SK-N-SH (cell line): ENCODE results near the gene STK11IP. TPM values are rescaled to one million over a fixed set of nuclear protein-coding genes. Genes with fewer than 3 reads are reported as not detected.
A peak's percentile ranks its signal among the peaks of the same experiment; 100 is the strongest.

Source experiments
- CTCF ChIA-PET: fragments of 300-600, 350-600 bp; formaldehyde crosslinking; extraction: SDS; loops from one replicate; lab custom pipeline; 2021; lab: Yijun Ruan, JAX
- POLR2A ChIA-PET: fragments of 350-600 bp; sonication (Branson Sonifier 250); formaldehyde crosslinking; extraction: SDS; loops from one replicate; lab custom pipeline; 2020; ENCODE audit warnings: antibody characterized with exemption, inconsistent platforms; lab: Yijun Ruan, JAX
- DNase-seq: peaks from one replicate; pipeline ENCODE4 v3.0.0; 2012
- H2AFZ ChIP-seq: fragments of 200-600 bp; sonication (generic); 2 replicates; pipeline ENCODE4 v1.8.1; 2016; ENCODE audit warnings: antibody characterized with exemption, mild to moderate bottlenecking, low read depth
- H3F3A ChIP-seq: fragments of 200-600 bp; sonication (generic); replicated peaks from 2 replicates; pipeline ENCODE3; 2016; ENCODE audit warnings: antibody characterized with exemption, mild to moderate bottlenecking; ENCODE audit not compliant: insufficient read depth
- H3K27ac ChIP-seq, 2 experiments: fragments of 200-500 bp in 1 of 2; fragments of 200-600 bp in 1 of 2; sonication (Bioruptor generic) in 1 of 2; sonication (generic), shearing (Covaris generic) in 1 of 2; 2 replicates each; pipeline versions ENCODE4 v1.5.1 to v1.6.1; 2014 to 2016; ENCODE audit warnings: low read depth in 2 of 2, inconsistent platforms in 1 of 2, low read length in 1 of 2, mild to moderate bottlenecking in 1 of 2, mixed read lengths in 1 of 2
- H3K27me3 ChIP-seq: fragments of 200-600 bp; sonication (generic), shearing (Covaris generic); 2 replicates; pipeline ENCODE4 v1.6.1; 2016; ENCODE audit warnings: mixed run types; ENCODE audit not compliant: insufficient read depth
- H3K36me3 ChIP-seq, 2 experiments: fragments of 200-500 bp in 1 of 2; fragments of 200-600 bp in 1 of 2; sonication (Bioruptor generic) in 1 of 2; sonication (generic) in 1 of 2; replicated peaks in 1 of 2; 2 replicates each; pipeline versions ENCODE3 to v1.5.1; 2014 to 2016; ENCODE audit warnings: low read length in 1 of 2, mild to moderate bottlenecking in 1 of 2; ENCODE audit not compliant: insufficient read depth in 2 of 2, control insufficient read depth in 1 of 2
- H3K4me1 ChIP-seq, 2 experiments: fragments of 200-500 bp in 1 of 2; fragments of 200-600 bp in 1 of 2; sonication (Bioruptor generic) in 1 of 2; sonication (generic), shearing (Covaris generic) in 1 of 2; 2 replicates each; pipeline versions ENCODE4 v1.5.1 to v1.6.1; 2014 to 2016; ENCODE audit warnings: low read depth in 1 of 2, low read length in 1 of 2, mixed run types in 1 of 2; ENCODE audit not compliant: insufficient read depth in 2 of 2, control insufficient read depth in 1 of 2
- H3K4me2 ChIP-seq: fragments of 200-600 bp; sonication (generic), shearing (Covaris generic); 2 replicates; pipeline ENCODE4 v1.6.1; 2017; ENCODE audit warnings: mixed run types
- H3K4me3 ChIP-seq, 2 experiments: fragments of 200-500 bp in 1 of 2; fragments of 200-600 bp in 1 of 2; sonication (Bioruptor generic) in 1 of 2; sonication (generic), shearing (Covaris generic) in 1 of 2; 2 replicates each; pipeline versions ENCODE4 v1.5.1 to v1.8.1; 2014 to 2016; ENCODE audit warnings: low read depth in 2 of 2, inconsistent platforms in 1 of 2, low read length in 1 of 2, mild to moderate bottlenecking in 1 of 2, mixed read lengths in 1 of 2, moderate library complexity in 1 of 2
- H3K79me2 ChIP-seq: fragments of 200-600 bp; sonication (generic); 2 replicates; pipeline ENCODE4 v1.8.1; 2017; ENCODE audit warnings: mild to moderate bottlenecking; ENCODE audit not compliant: insufficient read depth
- H3K9ac ChIP-seq: fragments of 200-600 bp; sonication (generic); 2 replicates; pipeline ENCODE4 v1.6.1; 2017; ENCODE audit warnings: mixed run types
- H3K9me2 ChIP-seq: fragments of 200-600 bp; sonication (generic); 2 replicates; pipeline ENCODE4 v1.6.1; 2017; ENCODE audit warnings: mixed run types
- H3K9me3 ChIP-seq: fragments of 200-600 bp; sonication (generic); 2 replicates; pipeline ENCODE4 v1.6.1; 2017; ENCODE audit warnings: mixed run types, mild to moderate bottlenecking, moderate library complexity
- H4K20me1 ChIP-seq: fragments of 200-600 bp; sonication (generic); 2 replicates; pipeline ENCODE4 v1.6.1; 2017; ENCODE audit warnings: mild to moderate bottlenecking, mixed run types; ENCODE audit not compliant: insufficient read depth
- CHD2 ChIP-seq: fragments of 150-350 bp; IDR thresholded peaks from 2 replicates; pipeline ENCODE4 v1.6.1; 2018; ENCODE audit warnings: low read length; ENCODE audit not compliant: partially characterized antibody
- CTCF ChIP-seq: fragments of 200-600 bp; sonication (generic); IDR thresholded peaks from 2 replicates; pipeline ENCODE4 v1.6.1; 2017; ENCODE audit warnings: antibody characterized with exemption, mild to moderate bottlenecking, moderate library complexity
- ELF1 ChIP-seq: IDR thresholded peaks from 2 replicates; pipeline ENCODE4 v1.4.0; 2012
- EP300 ChIP-seq, 2 experiments: IDR thresholded peaks; 2 replicates each; pipeline versions ENCODE4 v1.4.0 to v1.6.1; 2012; ENCODE audit warnings: borderline replicate concordance in 1 of 2, low read depth in 1 of 2, low read length in 1 of 2
- FOSL2 ChIP-seq: IDR thresholded peaks from 2 replicates; pipeline ENCODE4 v1.4.0; 2012; ENCODE audit warnings: low read depth, mild to moderate bottlenecking, moderate library complexity, borderline replicate concordance
- FOXM1 ChIP-seq: IDR thresholded peaks from 2 replicates; pipeline ENCODE4 v1.4.0; 2012; ENCODE audit warnings: low read depth, mild to moderate bottlenecking
- GABPA ChIP-seq: IDR thresholded peaks from 2 replicates; pipeline ENCODE4 v1.4.0; 2012; ENCODE audit warnings: low read depth, mild to moderate bottlenecking
- JUND ChIP-seq: IDR thresholded peaks from 2 replicates; pipeline ENCODE4 v1.4.0; 2012
- MXI1 ChIP-seq: IDR thresholded peaks from 2 replicates; pipeline ENCODE4 v1.6.1; 2012; ENCODE audit warnings: mild to moderate bottlenecking, low read depth, low read length, improper control_type of control experiment
- NFIC ChIP-seq: IDR thresholded peaks from 2 replicates; pipeline ENCODE4 v1.4.0; 2012; ENCODE audit warnings: borderline replicate concordance
- POLR2AphosphoS5 ChIP-seq: IDR thresholded peaks from 2 replicates; pipeline ENCODE4 v1.6.1; 2012; ENCODE audit warnings: low read depth, low read length
- RAD21 ChIP-seq: IDR thresholded peaks from 2 replicates; pipeline ENCODE4 v1.6.1; 2012; ENCODE audit warnings: mild to moderate bottlenecking, low read length
- RCOR1 ChIP-seq: fragments of 150-350 bp; IDR thresholded peaks from 2 replicates; pipeline ENCODE4 v1.6.1; 2017; ENCODE audit warnings: antibody characterized with exemption, low read length
- SIN3A ChIP-seq: IDR thresholded peaks from 2 replicates; pipeline ENCODE4 v1.6.1; 2012; ENCODE audit warnings: low read depth, mild to moderate bottlenecking, low read length, moderate library complexity, borderline replicate concordance
- SMC3 ChIP-seq: IDR thresholded peaks from 2 replicates; pipeline ENCODE4 v1.6.1; 2012; ENCODE audit warnings: low read depth, low read length, improper control_type of control experiment
- TAF1 ChIP-seq: IDR thresholded peaks from 2 replicates; pipeline ENCODE4 v1.6.1; 2012; ENCODE audit warnings: low read depth, mild to moderate bottlenecking, low read length, moderate library complexity, borderline replicate concordance
- USF1 ChIP-seq: IDR thresholded peaks from 2 replicates; pipeline ENCODE4 v1.4.0; 2012; ENCODE audit warnings: low read depth, borderline replicate concordance
- USF2 ChIP-seq: fragments of 150-350 bp; IDR thresholded peaks from 2 replicates; pipeline ENCODE4 v1.6.1; 2017; ENCODE audit warnings: antibody characterized with exemption, low read length, low read depth, borderline replicate concordance
- YY1 ChIP-seq: IDR thresholded peaks from 2 replicates; pipeline ENCODE4 v1.4.0; 2012; ENCODE audit warnings: low read depth, mild to moderate bottlenecking
- WGBS: methylation state at CpG from one replicate; pipeline ENCODE4 v1.1.6; 2017; ENCODE audit warnings: low lambda C conversion rate; 5-methylcytosine and 5-hydroxymethylcytosine counted together
- polyA plus RNA-seq, 3 experiments: library from polyadenylated mRNA; depleted of rRNA; stranded (reverse); fragments of >200 nt; gene quantifications; 2 replicates each; pipeline ENCODE4 v1.2.3, GENCODE V29; 2012
- TF ChIP-seq, protein P1 (sequence below): IDR thresholded peaks from 2 replicates; pipeline ENCODE4 v1.4.0; 2012; ENCODE audit warnings: low read depth
- TF ChIP-seq, protein P2 (sequence below): IDR thresholded peaks from 2 replicates; pipeline ENCODE4; 2012

STK11IP gene
- polyA plus RNA-seq, 1 of the 3 experiments (the other 2 are of a cell fraction) = 22.9 TPM

- no peaks in the 10 kb centered on the region for H3K4me1 ChIP-seq
- no peaks in the 10 kb centered on the region for H3K79me2 ChIP-seq
- no peaks in the 10 kb centered on the region for H3F3A ChIP-seq
- no peak overlapping the region for H3K9ac ChIP-seq
- CTCF ChIA-PET = interaction anchor here (1.0 to 1.6 kb wide), 8 partner anchors 9 to 89 kb away, joined by 3 to 7 read pairs (median 4); partner anchors contain the start of gene STK11IP
- H4K20me1 ChIP-seq = no peaks in the 10 kb centered on the region
- POLR2A ChIA-PET = no interaction called here
- H3K36me3 ChIP-seq = peaks cover 0 to 14% of the 10 kb centered on the region in 2 experiments
- H3K4me3 ChIP-seq = no peak overlapping the region
- H3K27me3 ChIP-seq = no peaks in the 10 kb centered on the region
- H3K9me2 ChIP-seq = no peaks in the 10 kb centered on the region
- H3K27ac ChIP-seq = no peak overlapping the region
- H3K4me2 ChIP-seq = no peak overlapping the region
- TF ChIP-seq, protein P1, sequence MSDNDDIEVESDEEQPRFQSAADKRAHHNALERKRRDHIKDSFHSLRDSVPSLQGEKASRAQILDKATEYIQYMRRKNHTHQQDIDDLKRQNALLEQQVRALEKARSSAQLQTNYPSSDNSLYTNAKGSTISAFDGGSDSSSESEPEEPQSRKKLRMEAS = no peak
- peak; percentile 47 for TF ChIP-seq RAD21
- TF ChIP-seq, all 33 proteins: peak for 1
- Histone ChIP-seq H2AFZ (no peak overlapping the region), H3K9me3 (no peaks in the 10 kb centered on the region)
- DNase-seq = no peak
- WGBS = 77% methylated on average over 4 of the region's 4 CpGs
These were observed 21.6 kb downstream of the STK11IP start for GRCh38 chr2:219619235-219619634.

GRCh38 chr2:219620546-219620945 is 22.9 kb downstream of the STK11IP start:
- H2AFZ ChIP-seq = no peak overlapping the region
- no peaks in the 10 kb centered on the region for H3K9me3 ChIP-seq
- CTCF ChIA-PET = interaction anchor here (0.6 to 1.6 kb wide), 6 partner anchors 8 to 91 kb away, joined by 3 to 4 read pairs (median 3); no protein-coding TSS in a partner anchor
- no peaks in the 10 kb centered on the region for H3K9me2 ChIP-seq
- no peak overlapping the region for H3K4me3 ChIP-seq
- H3K36me3 ChIP-seq = peaks cover 0 to 4% of the 10 kb centered on the region in 2 experiments
- H4K20me1 ChIP-seq = no peaks in the 10 kb centered on the region
- no peak overlapping the region for H3K9ac ChIP-seq
- no peaks in the 10 kb centered on the region for H3K27me3 ChIP-seq
- no peak overlapping the region for H3K4me2 ChIP-seq
- no peaks in the 10 kb centered on the region for H3K79me2 ChIP-seq
- H3K27ac ChIP-seq = no peak overlapping the region
- no peaks in the 10 kb centered on the region for H3K4me1 ChIP-seq
- no peaks in the 10 kb centered on the region for H3F3A ChIP-seq
- POLR2A ChIA-PET = no interaction called here
- WGBS = 78% methylated on average over 6 of the region's 6 CpGs
- DNase-seq = no peak
- TF ChIP-seq FOXM1 (no peak), TAF1 (no peak), SMC3 (no peak), MXI1 (no peak), POLR2AphosphoS5 (no peak), USF1 (no peak), ELF1 (no peak), FOSL2 (no peak), RCOR1 (no peak), NFIC (no peak), GABPA (no peak), CHD2 (no peak), EP300 (IDR thresholded peaks at IDR 0.05; ENCODE audit: borderline replicate concordance in 1 of 2, low read depth in 1 of 2, low read length in 1 of 2) (no peak), USF2 (no peak), YY1 (no peak), JUND (no peak), SIN3A (no peak), CTCF (no peak)
- TF ChIP-seq, protein P1 = no peak
- TF ChIP-seq, protein P2, sequence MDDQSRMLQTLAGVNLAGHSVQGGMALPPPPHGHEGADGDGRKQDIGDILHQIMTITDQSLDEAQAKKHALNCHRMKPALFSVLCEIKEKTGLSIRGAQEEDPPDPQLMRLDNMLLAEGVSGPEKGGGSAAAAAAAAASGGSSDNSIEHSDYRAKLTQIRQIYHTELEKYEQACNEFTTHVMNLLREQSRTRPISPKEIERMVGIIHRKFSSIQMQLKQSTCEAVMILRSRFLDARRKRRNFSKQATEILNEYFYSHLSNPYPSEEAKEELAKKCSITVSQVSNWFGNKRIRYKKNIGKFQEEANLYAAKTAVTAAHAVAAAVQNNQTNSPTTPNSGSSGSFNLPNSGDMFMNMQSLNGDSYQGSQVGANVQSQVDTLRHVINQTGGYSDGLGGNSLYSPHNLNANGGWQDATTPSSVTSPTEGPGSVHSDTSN = no peak
- TF ChIP-seq, all 33 proteins: peak for 0
